GM18909 (cell line): ENCODE measurements around the gene GALNT1.

ENCODE experiments used
- ATAC-seq: cut with Tn5 transposase; IDR thresholded peaks from one replicate; pipeline ENCODE4 v1.9.1; 2021; ENCODE audit warnings: mild to moderate bottlenecking; ENCODE audit not compliant: unreplicated experiment, poor library complexity

GALNT1 gene

GRCh38 chr18:35581898-35582641 is 530 bp downstream of the GALNT1 start:
- ATAC-seq: no peak

- no peak for ATAC-seq
These were observed 1.5 kb downstream of the GALNT1 start for GRCh38 chr18:35582899-35583558.

GRCh38 chr18:35584735-35585134 is 3.2 kb downstream of the GALNT1 start:
- ATAC-seq: no peak

GRCh38 chr18:35585608-35586007 is 4.1 kb downstream of the GALNT1 start:
- no peak for ATAC-seq

GRCh38 chr18:35588122-35588521 is 6.6 kb downstream of the GALNT1 start:
- no peak for ATAC-seq

- ATAC-seq: peak; percentile 33
These were observed 7.5 kb downstream of the GALNT1 start for GRCh38 chr18:35588995-35589394.

GRCh38 chr18:35589546-35589945 is 8.0 kb downstream of the GALNT1 start:
- ATAC-seq: no peak

- no peak for ATAC-seq
These were observed 9.4 kb downstream of the GALNT1 start for GRCh38 chr18:35590935-35591334.

- peak; percentile 99 for ATAC-seq
These were observed 10.8 kb downstream of the GALNT1 start for GRCh38 chr18:35592298-35592697.

- ATAC-seq: no peak
These were observed 12.3 kb downstream of the GALNT1 start for GRCh38 chr18:35593859-35594258.

GRCh38 chr18:35597758-35598157 is 16.2 kb downstream of the GALNT1 start:
- ATAC-seq: no peak

GRCh38 chr18:35602193-35602820 is 20.8 kb downstream of the GALNT1 start:
- no peak for ATAC-seq

GRCh38 chr18:35603008-35603407 is 21.5 kb downstream of the GALNT1 start:
- no peak for ATAC-seq

- no peak for ATAC-seq
These were observed 22.0 kb downstream of the GALNT1 start for GRCh38 chr18:35603528-35603927.

GRCh38 chr18:35604369-35604768 is 22.8 kb downstream of the GALNT1 start:
- ATAC-seq: no peak

- no peak for ATAC-seq
These were observed 24.3 kb downstream of the GALNT1 start for GRCh38 chr18:35605686-35606417.

GRCh38 chr18:35609236-35609635 is 27.7 kb downstream of the GALNT1 start:
- ATAC-seq: no peak

GRCh38 chr18:35610089-35610488 is 28.5 kb downstream of the GALNT1 start:
- ATAC-seq: no peak

GRCh38 chr18:35610724-35611123 is 29.2 kb downstream of the GALNT1 start:
- ATAC-seq: no peak

GRCh38 chr18:35611518-35611917 is 30.0 kb downstream of the GALNT1 start:
- ATAC-seq: no peak

GRCh38 chr18:35616074-35616473 is 34.5 kb downstream of the GALNT1 start:
- no peak for ATAC-seq
